Measurements from ENCODE around the gene AIG1.

AIG1 gene

DNA sequence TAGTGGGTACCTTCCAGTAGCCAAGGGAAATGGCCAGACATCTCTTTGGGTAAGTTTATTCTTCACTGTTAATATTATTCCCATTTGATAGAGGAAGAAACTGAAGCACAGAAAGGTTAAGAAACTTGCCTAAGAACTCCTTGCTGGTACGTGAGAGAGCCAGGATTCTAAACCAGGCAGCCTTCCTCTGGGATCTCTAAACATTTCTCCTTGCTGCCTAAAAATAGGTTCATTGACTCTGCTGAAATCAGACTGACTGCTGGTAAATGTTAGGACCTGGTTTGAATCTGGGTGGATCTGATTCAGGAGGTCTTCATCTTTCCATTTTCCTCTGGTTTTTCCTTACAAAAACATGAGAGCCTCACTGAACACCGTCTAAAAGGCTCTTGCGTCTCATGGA is 186.9 kb downstream of the AIG1 start:
- DNase-seq: no peak
- no peak overlapping the region for H3K4me3 ChIP-seq (ENCODE audit: low read depth, low read length)
- no peak overlapping the region for H3K27ac ChIP-seq
- H3K27me3 ChIP-seq (ENCODE audit: insufficient read depth, low read depth, severe bottlenecking): no peaks in the 10 kb centered on the region
- TF ChIP-seq, protein P1, sequence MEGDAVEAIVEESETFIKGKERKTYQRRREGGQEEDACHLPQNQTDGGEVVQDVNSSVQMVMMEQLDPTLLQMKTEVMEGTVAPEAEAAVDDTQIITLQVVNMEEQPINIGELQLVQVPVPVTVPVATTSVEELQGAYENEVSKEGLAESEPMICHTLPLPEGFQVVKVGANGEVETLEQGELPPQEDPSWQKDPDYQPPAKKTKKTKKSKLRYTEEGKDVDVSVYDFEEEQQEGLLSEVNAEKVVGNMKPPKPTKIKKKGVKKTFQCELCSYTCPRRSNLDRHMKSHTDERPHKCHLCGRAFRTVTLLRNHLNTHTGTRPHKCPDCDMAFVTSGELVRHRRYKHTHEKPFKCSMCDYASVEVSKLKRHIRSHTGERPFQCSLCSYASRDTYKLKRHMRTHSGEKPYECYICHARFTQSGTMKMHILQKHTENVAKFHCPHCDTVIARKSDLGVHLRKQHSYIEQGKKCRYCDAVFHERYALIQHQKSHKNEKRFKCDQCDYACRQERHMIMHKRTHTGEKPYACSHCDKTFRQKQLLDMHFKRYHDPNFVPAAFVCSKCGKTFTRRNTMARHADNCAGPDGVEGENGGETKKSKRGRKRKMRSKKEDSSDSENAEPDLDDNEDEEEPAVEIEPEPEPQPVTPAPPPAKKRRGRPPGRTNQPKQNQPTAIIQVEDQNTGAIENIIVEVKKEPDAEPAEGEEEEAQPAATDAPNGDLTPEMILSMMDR (IDR thresholded peaks at IDR 0.05; ENCODE audit: low read depth, low read length): no peak
- no peaks in the 10 kb centered on the region for H3K36me3 ChIP-seq
- no peaks in the 10 kb centered on the region for H3K9me3 ChIP-seq (ENCODE audit: severe bottlenecking)

DNA sequence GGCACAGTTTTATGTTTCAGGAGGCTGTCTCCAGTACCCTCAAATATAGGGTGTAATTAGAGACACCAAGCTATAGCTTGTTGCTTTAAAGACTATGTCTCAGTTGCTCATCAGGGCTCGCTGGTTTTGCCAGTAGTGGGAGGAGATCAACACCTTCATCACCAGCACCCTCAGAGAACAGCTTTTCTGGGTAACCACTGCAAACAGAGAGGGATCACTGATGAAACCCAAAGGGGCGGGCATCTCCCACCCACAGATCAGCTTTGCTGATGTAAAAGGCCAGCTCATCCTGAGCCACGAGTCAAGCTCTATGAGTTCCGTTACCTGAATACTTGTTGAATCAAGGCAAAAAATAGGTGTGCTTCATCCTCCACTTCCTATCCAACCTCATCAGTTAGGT is 187.7 kb downstream of the AIG1 start:
- Histone ChIP-seq H3K27ac (no peak overlapping the region), H3K27me3 (ENCODE audit: insufficient read depth, low read depth, severe bottlenecking) (no peaks in the 10 kb centered on the region), H3K36me3 (no peaks in the 10 kb centered on the region), H3K9me3 (ENCODE audit: severe bottlenecking) (no peaks in the 10 kb centered on the region), H3K4me3 (ENCODE audit: low read depth, low read length) (no peak overlapping the region)
- DNase-seq: no peak
- TF ChIP-seq, protein P1 (IDR thresholded peaks at IDR 0.05; ENCODE audit: low read depth, low read length): no peak

DNA sequence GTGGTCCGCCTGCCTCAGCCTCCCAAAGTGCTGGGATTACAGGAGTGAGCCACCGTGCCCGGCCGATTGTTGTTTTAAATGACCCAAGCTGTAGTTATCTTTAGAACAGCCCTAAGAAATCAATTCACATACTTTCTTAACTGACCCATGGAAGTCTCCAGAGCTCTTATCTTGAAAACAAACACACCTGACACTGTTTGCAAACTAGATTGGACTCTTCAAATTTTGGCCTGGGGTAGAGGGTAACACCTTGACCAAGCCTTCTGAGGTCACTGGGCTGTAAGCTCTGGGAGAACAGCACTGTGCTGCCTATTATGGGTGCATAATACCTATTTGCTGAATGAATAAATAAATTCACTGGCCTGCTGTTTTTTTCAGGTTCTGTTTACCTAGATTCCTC is 190.6 kb downstream of the AIG1 start:
- TF ChIP-seq, protein P1 (IDR thresholded peaks at IDR 0.05; ENCODE audit: low read depth, low read length): no peak
- Histone ChIP-seq H3K36me3 (no peaks in the 10 kb centered on the region), H3K27ac (no peak overlapping the region), H3K27me3 (ENCODE audit: insufficient read depth, low read depth, severe bottlenecking) (no peaks in the 10 kb centered on the region), H3K9me3 (ENCODE audit: severe bottlenecking) (no peaks in the 10 kb centered on the region), H3K4me3 (ENCODE audit: low read depth, low read length) (no peak overlapping the region)
- DNase-seq: no peak

DNA sequence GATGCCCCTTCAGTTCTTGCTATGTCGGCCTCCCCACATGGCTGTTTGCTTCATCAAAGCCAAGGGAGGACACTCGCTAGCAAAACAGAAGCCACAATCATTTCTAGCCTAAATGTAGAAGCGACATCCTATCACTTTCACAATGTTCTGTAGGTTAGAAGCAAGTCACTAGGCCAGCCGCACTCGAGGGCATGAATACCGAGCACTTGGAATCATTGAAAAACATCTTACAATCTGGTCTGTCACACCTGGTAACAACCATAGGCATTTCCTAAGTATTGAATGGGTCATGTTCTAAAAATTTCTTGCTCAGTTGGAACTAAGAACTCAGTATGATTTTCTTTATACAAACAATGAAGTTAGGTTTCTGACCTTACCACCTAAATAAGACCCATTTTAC is 192.3 kb downstream of the AIG1 start:
- H3K9me3 ChIP-seq (ENCODE audit: severe bottlenecking): no peaks in the 10 kb centered on the region
- H3K4me3 ChIP-seq (ENCODE audit: low read depth, low read length): no peak overlapping the region
- no peak for DNase-seq
- no peaks in the 10 kb centered on the region for H3K36me3 ChIP-seq
- no peak overlapping the region for H3K27ac ChIP-seq
- no peaks in the 10 kb centered on the region for H3K27me3 ChIP-seq (ENCODE audit: insufficient read depth, low read depth, severe bottlenecking)
- TF ChIP-seq, protein P1 (IDR thresholded peaks at IDR 0.05; ENCODE audit: low read depth, low read length): no peak

DNA sequence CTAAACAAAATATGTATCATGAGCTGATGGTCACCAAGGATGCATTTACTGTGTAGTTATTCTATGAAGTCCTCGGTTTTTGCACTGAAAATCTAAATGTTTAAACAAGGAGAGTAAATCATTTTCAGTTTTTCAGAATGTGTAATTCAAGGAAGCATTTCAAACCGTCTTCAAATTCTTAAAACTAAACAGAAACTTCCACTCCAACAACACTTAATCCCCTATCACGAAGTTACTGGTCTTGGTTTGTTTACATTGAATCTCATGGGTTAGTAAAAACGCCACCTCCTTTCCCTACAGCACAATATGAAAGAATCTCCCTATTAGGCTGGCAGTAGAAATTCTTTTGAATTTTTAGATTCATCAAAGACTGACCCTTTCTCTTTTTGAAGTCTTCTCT is 192.9 kb downstream of the AIG1 start:
- DNase-seq: no peak
- H3K27me3 ChIP-seq (ENCODE audit: insufficient read depth, low read depth, severe bottlenecking): no peaks in the 10 kb centered on the region
- no peak overlapping the region for H3K27ac ChIP-seq
- H3K36me3 ChIP-seq: no peaks in the 10 kb centered on the region
- H3K4me3 ChIP-seq (ENCODE audit: low read depth, low read length): no peak overlapping the region
- TF ChIP-seq, protein P1 (IDR thresholded peaks at IDR 0.05; ENCODE audit: low read depth, low read length): no peak
- H3K9me3 ChIP-seq (ENCODE audit: severe bottlenecking): no peaks in the 10 kb centered on the region

DNA sequence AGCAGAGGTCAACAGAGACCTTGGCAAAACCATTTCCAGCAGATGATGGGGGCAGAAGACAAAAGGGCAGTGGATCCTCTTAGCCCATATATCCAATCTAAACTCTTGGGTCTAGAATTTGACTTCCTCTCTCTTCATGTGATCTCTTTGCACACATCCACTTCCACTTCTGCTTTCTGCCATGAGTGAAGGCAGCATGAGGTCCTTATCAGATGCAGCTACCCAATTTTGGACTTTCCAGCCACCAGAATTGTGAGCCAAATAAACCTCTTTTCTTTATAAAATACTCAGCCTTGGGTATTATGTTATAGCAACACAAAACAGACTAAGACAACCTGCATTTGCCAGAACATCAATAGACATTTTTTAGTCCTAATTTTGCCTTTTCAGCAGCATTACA is 198.3 kb downstream of the AIG1 start:
- Histone ChIP-seq H3K4me3 (ENCODE audit: low read depth, low read length) (no peak overlapping the region), H3K27ac (no peak overlapping the region), H3K36me3 (no peaks in the 10 kb centered on the region), H3K9me3 (ENCODE audit: severe bottlenecking) (no peaks in the 10 kb centered on the region), H3K27me3 (ENCODE audit: insufficient read depth, low read depth, severe bottlenecking) (no peaks in the 10 kb centered on the region)
- TF ChIP-seq, protein P1 (IDR thresholded peaks at IDR 0.05; ENCODE audit: low read depth, low read length): no peak
- no peak for DNase-seq

Data from WERI-Rb-1 (cell line).